Measurements from ENCODE around the gene SP7. TPM values are rescaled to one million over a fixed set of nuclear protein-coding genes. Genes with fewer than 3 reads are reported as not detected.
"Not testable (repeated sequence)": the region's sequence is repeated elsewhere in the genome, so short reads cannot be mapped to it uniquely, and the experiment has no call there.

SP7 gene
- total and polyA plus RNA-seq, 5 donors = not detected

GRCh38 chr12:53320352-53321195, 15.6 kb downstream of the SP7 start:
- H3K27ac ChIP-seq (ENCODE audit: low read length) = peak overlapping the region; percentile 84
- 38% methylated on average over 10 of the region's 10 CpGs for WGBS
- no peak for ATAC-seq
- H3K4me1 ChIP-seq (ENCODE audit: control insufficient read depth, insufficient read depth, low read length) = no peaks in the 10 kb centered on the region
- no peaks in the 10 kb centered on the region for H3K9me3 ChIP-seq (ENCODE audit: control insufficient read depth, low read length)
- intact Hi-C loops (cut with DNase I) = loop anchor here in 3 of 4 donors (10.0 kb wide), 1 partner anchor 184 kb away; the partner anchor contains the start of genes NPFF (in 3 of the 3) and TARBP2 (in 3 of the 3)
- no peaks in the 10 kb centered on the region for H3K27me3 ChIP-seq (ENCODE audit: control insufficient read depth, insufficient read depth)
- no peak for DNase-seq
- peak overlapping the region; percentile 72 for H3K4me3 ChIP-seq (ENCODE audit: low read length)

- DNase-seq (no peak), ATAC-seq (no peak)
- no peaks in the 10 kb centered on the region for H3K9me3 ChIP-seq (ENCODE audit: control insufficient read depth, low read length)
- intact Hi-C loops (cut with DNase I) = no loop called here
- no peaks in the 10 kb centered on the region for H3K4me1 ChIP-seq (ENCODE audit: control insufficient read depth, insufficient read depth, low read length)
- WGBS = 56% methylated on average over 3 of the region's 3 CpGs
- H3K4me3 ChIP-seq (ENCODE audit: low read length) = no peak overlapping the region
- no peaks in the 10 kb centered on the region for H3K27me3 ChIP-seq (ENCODE audit: control insufficient read depth, insufficient read depth)
- H3K27ac ChIP-seq (ENCODE audit: low read length) = no peak overlapping the region
These were observed 22.2 kb downstream of the SP7 start for GRCh38 chr12:53313996-53314395.

- no peaks in the 10 kb centered on the region for H3K27me3 ChIP-seq (ENCODE audit: control insufficient read depth, insufficient read depth)
- no peak overlapping the region for H3K4me3 ChIP-seq (ENCODE audit: low read length)
- no peaks in the 10 kb centered on the region for H3K9me3 ChIP-seq (ENCODE audit: control insufficient read depth, low read length)
- H3K4me1 ChIP-seq (ENCODE audit: control insufficient read depth, insufficient read depth, low read length) = no peaks in the 10 kb centered on the region
- ATAC-seq = no peak
- WGBS = 65% methylated on average over 4 of the region's 4 CpGs
- intact Hi-C loops (cut with DNase I) = no loop called here
- DNase-seq = no peak
- H3K27ac ChIP-seq (ENCODE audit: low read length) = no peak overlapping the region
These were observed 27.9 kb downstream of the SP7 start for GRCh38 chr12:53308276-53308675.

- no peak for ATAC-seq
- intact Hi-C loops (cut with DNase I) = no loop called here
- no peak for DNase-seq
- no peak overlapping the region for H3K4me3 ChIP-seq (ENCODE audit: low read length)
- H3K9me3 ChIP-seq (ENCODE audit: control insufficient read depth, low read length) = no peaks in the 10 kb centered on the region
- H3K4me1 ChIP-seq (ENCODE audit: control insufficient read depth, insufficient read depth, low read length) = no peaks in the 10 kb centered on the region
- H3K27ac ChIP-seq (ENCODE audit: low read length) = no peak overlapping the region
- WGBS = 91% methylated on average over 10 of the region's 10 CpGs
- no peaks in the 10 kb centered on the region for H3K27me3 ChIP-seq (ENCODE audit: control insufficient read depth, insufficient read depth)
These were observed 29.3 kb downstream of the SP7 start for GRCh38 chr12:53306826-53307225.

GRCh38 chr12:53302903-53303302, 33.3 kb downstream of the SP7 start:
- DNase-seq = no peak
- H3K4me1 ChIP-seq (ENCODE audit: control insufficient read depth, insufficient read depth, low read length) = no peaks in the 10 kb centered on the region
- intact Hi-C loops (cut with DNase I) = no loop called here

GRCh38 chr12:53300187-53300586, 36.0 kb downstream of the SP7 start:
- intact Hi-C loops (cut with DNase I) = no loop called here
- Histone ChIP-seq H3K4me3 (ENCODE audit: low read length) (peak overlapping the region; percentile 53), H3K27ac (ENCODE audit: low read length) (peak overlapping the region; percentile 60), H3K27me3 (ENCODE audit: control insufficient read depth, insufficient read depth) (no peaks in the 10 kb centered on the region), H3K9me3 (ENCODE audit: control insufficient read depth, low read length) (no peaks in the 10 kb centered on the region), H3K4me1 (ENCODE audit: control insufficient read depth, insufficient read depth, low read length) (no peaks in the 10 kb centered on the region)
- peak in 1 of 2 donors; percentile 1 for ATAC-seq
- no peak for DNase-seq
- 2% methylated on average over 12 of the region's 12 CpGs for WGBS

More at GRCh38 chr12:53302903-53303302, 33.3 kb downstream of the SP7 start:
- ATAC-seq = no peak
- 84% methylated on average over 5 of the region's 5 CpGs for WGBS
- H3K27ac ChIP-seq (ENCODE audit: low read length) = no peak overlapping the region
- H3K9me3 ChIP-seq (ENCODE audit: control insufficient read depth, low read length) = no peaks in the 10 kb centered on the region
- H3K27me3 ChIP-seq (ENCODE audit: control insufficient read depth, insufficient read depth) = no peaks in the 10 kb centered on the region
- H3K4me3 ChIP-seq (ENCODE audit: low read length) = no peak overlapping the region

GRCh38 chr12:53299454-53300180, 36.5 kb downstream of the SP7 start, which contains the start of gene MYG1:
TSS of gene MYG1 (plus strand) at chr12:53299695. CDS start at chr12:53299738, 43 bp downstream.
- ATAC-seq = peak; percentile 85 to 88
- Histone ChIP-seq H3K9me3 (ENCODE audit: control insufficient read depth, low read length) (no peaks in the 10 kb centered on the region), H3K4me3 (ENCODE audit: low read length) (peak within 1 kb of the TSS; percentile 53), H3K4me1 (ENCODE audit: control insufficient read depth, insufficient read depth, low read length) (no peaks in the 10 kb centered on the region), H3K27ac (ENCODE audit: low read length) (peak within 1 kb of the TSS; percentile 60), H3K27me3 (ENCODE audit: control insufficient read depth, insufficient read depth) (no peaks in the 10 kb centered on the region)
- DNase-seq = peak; percentile 91 to 95 (median 95)
- WGBS = 1% methylated on average over 51 of the region's 51 CpGs
- intact Hi-C loops (cut with DNase I) = no loop called here

- DNase-seq (peak in 1 of 3 donors; percentile 42), ATAC-seq (peak; percentile 2 to 25)
- intact Hi-C loops (cut with DNase I) = no loop called here
- Histone ChIP-seq H3K9me3 (ENCODE audit: control insufficient read depth, low read length) (no peaks in the 10 kb centered on the region), H3K4me3 (ENCODE audit: low read length) (peak overlapping the region; percentile 53), H3K27me3 (ENCODE audit: control insufficient read depth, insufficient read depth) (no peaks in the 10 kb centered on the region), H3K27ac (ENCODE audit: low read length) (peak overlapping the region; percentile 19), H3K4me1 (ENCODE audit: control insufficient read depth, insufficient read depth, low read length) (no peaks in the 10 kb centered on the region)
- 57% methylated on average over 5 of the region's 5 CpGs for WGBS
These were observed 37.1 kb downstream of the SP7 start for GRCh38 chr12:53299101-53299453.

GRCh38 chr12:53298164-53298563, 38.0 kb downstream of the SP7 start:
- WGBS = 51% methylated on average over 5 of the region's 5 CpGs
- Histone ChIP-seq H3K27me3 (ENCODE audit: control insufficient read depth, insufficient read depth) (no peaks in the 10 kb centered on the region), H3K4me1 (ENCODE audit: control insufficient read depth, insufficient read depth, low read length) (no peaks in the 10 kb centered on the region), H3K9me3 (ENCODE audit: control insufficient read depth, low read length) (no peaks in the 10 kb centered on the region), H3K4me3 (ENCODE audit: low read length) (no peak overlapping the region), H3K27ac (ENCODE audit: low read length) (no peak overlapping the region)
- intact Hi-C loops (cut with DNase I) = no loop called here
- DNase-seq = no peak
- no peak for ATAC-seq

- not testable (repeated sequence) for H3K4me1 ChIP-seq (ENCODE audit: control insufficient read depth, insufficient read depth, low read length); H3K4me3 ChIP-seq (ENCODE audit: low read length)
These were observed 39.0 kb downstream of the SP7 start for GRCh38 chr12:53297106-53297505.

GRCh38 chr12:53295891-53296219, 40.3 kb downstream of the SP7 start:
- intact Hi-C loops (cut with DNase I) = no loop called here
- Histone ChIP-seq H3K9me3 (ENCODE audit: control insufficient read depth, low read length) (no peaks in the 10 kb centered on the region), H3K27ac (ENCODE audit: low read length) (peak overlapping the region; percentile 88), H3K27me3 (ENCODE audit: control insufficient read depth, insufficient read depth) (no peaks in the 10 kb centered on the region), H3K4me3 (ENCODE audit: low read length) (peak overlapping the region; percentile 97), H3K4me1 (ENCODE audit: control insufficient read depth, insufficient read depth, low read length) (no peaks in the 10 kb centered on the region)
- no peak for ATAC-seq
- WGBS = 3% methylated on average over 12 of the region's 12 CpGs
- DNase-seq = no peak

More at GRCh38 chr12:53297106-53297505, 39.0 kb downstream of the SP7 start:
- intact Hi-C loops (cut with DNase I); H3K27me3 ChIP-seq (ENCODE audit: control insufficient read depth, insufficient read depth); ATAC-seq; H3K27ac ChIP-seq (ENCODE audit: low read length); H3K9me3 ChIP-seq (ENCODE audit: control insufficient read depth, low read length); DNase-seq: not testable (repeated sequence)
- WGBS = 96% methylated on average over 10 of the region's 10 CpGs

Measured in right cardiac atrium (tissue), 5 donors.